Activated CD4-positive, alpha-beta T cell treated with anti-CD3 and anti-CD28 coated beads, Interleukin-10, Interleukin-2, amounts not matched to agents 100 ng/mL and 50 ng/mL, durations not matched to agents 16 hours and 8 hours (primary cell): ENCODE data around the gene EGFR.

Experiments
- DNase-seq: peaks from one replicate; pipeline ENCODE4 v3.0.0-alpha.2; 2020

EGFR gene

GRCh38 chr7:55130395-55131141 is 111.8 kb downstream of the EGFR start:
- peak; percentile 52 for DNase-seq

- no peak for DNase-seq
These were observed 112.5 kb downstream of the EGFR start for GRCh38 chr7:55131142-55131929.

DNA sequence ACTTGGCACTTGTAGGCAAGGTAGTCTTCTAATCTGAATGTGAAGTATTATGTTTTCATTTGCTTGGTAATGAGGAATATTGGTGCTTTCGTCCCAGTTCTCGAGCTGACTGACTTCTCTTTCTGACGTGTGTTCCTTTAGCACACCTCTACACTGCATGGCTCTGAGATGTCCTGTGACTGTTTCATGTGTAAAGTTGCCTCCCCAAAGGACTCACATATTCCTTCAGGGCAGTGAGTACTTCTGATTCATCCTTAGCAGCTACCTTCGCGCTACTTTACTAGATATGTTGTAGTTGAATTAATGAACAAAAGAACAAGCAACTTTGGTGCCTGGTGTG is 113.7 kb downstream of the EGFR start:
- DNase-seq: no peak

DNA sequence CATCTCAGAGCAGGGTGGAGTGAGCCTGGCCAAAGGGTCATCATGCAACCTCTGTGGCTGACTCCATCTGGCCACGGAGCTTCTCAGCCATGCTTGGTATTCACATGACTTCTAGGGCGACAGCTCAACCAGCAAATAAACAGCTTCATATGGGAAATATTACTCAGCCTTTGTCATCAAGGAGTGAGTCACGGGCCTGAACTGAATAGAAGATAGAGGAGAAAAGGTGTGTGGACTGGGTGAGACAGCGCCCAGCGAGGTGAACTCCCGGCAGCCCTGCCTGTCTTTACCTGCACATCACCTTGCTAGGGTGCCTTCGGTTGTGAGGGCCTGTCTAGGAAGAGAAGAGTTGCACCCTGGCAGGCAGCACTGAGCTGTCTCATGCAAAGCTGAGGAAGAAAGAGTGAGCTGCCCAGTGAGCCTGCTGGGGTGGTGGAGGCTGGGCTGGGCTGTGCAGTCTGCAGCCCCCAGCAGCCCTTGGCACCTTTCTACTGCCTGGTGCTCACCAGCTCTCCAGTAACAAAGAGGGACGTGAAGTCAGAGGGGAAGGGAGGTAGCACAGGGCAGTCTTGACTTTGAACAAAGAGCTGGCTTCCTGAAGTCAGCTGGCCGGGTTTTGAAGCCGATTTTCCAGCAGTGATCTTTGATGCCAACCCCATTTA is 114.2 kb downstream of the EGFR start:
- peak; percentile 86 for DNase-seq

GRCh38 chr7:55133630-55134358 is 115.0 kb downstream of the EGFR start:
- DNase-seq: peak; percentile 77

GRCh38 chr7:55134359-55134725 is 115.5 kb downstream of the EGFR start:
- DNase-seq: peak; percentile 70

GRCh38 chr7:55134786-55135185 is 116.0 kb downstream of the EGFR start:
- DNase-seq: no peak

- peak; percentile 36 for DNase-seq
These were observed 116.6 kb downstream of the EGFR start for GRCh38 chr7:55135462-55135861.

DNA sequence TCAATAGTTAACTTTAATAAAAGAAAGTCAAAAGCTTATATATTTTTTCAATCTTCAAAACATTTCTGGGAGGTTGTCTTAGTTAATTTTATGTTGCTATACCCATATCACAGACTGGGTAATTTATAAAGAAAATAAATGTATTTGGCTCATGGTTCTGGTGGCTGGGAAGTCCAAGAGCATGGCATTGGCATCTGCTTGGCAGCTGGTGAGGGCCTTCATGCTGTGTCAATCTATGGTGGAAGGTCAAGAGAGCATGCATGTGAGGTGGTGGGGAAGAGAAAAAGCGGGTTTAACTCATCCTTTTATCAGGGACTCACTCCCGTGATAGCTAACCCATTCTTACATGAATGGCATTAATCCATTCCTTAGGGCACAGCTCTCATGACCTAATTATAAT is 119.8 kb downstream of the EGFR start:
- no peak for DNase-seq

GRCh38 chr7:55140221-55140940 is 121.6 kb downstream of the EGFR start:
- DNase-seq: peak; percentile 40

- DNase-seq: no peak
These were observed 122.1 kb downstream of the EGFR start for GRCh38 chr7:55140941-55141278.

GRCh38 chr7:55142919-55143600 is 124.2 kb downstream of the EGFR start:
- no peak for DNase-seq

DNA sequence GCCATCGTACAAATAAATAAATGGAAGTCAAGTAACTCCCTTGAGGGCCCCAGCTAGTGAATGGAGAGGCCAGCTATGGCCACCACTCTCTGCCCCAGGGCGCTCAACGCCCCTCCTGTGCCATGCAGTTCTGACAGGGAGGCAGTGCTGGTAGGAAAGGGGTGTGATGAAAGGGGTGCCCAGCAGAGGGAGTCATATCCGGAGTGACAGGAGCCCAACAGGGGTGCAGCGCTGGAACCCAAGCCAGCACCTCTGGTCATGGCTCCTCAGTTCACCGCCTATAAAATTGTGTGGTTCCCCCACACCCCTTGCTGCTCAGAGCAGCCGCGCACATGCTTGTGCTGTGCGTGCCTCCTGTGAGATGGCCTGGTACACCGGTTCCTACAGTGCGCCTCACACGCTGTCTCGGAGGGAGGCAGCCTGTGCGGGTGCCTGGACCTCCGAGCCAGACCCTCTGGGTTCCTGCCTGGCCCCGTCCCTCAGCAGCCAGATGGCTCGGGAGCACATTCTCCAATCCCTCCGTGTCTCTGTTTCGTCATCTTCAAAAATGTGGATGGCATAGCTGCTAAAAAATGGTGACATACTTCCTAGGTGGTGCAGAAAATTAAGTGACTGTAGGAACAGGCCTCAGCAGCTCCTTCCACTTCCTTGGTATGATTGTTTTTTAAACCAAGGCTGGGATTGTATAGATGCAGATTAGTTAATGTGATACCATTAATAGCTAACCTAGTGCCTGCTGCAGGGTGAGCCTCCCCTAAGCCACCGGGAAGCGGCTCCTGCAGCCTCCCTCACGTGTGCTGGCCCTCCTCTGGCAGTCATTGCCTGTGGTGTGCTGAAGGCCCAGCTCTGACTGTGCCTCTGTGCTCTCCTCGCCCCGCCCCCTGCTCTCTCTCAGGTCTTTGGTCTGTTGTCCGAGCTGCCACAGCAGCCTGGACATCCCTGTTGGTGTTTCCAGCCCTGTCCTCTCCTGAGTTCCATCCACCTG is 125.8 kb downstream of the EGFR start:
- no peak for DNase-seq

DNA sequence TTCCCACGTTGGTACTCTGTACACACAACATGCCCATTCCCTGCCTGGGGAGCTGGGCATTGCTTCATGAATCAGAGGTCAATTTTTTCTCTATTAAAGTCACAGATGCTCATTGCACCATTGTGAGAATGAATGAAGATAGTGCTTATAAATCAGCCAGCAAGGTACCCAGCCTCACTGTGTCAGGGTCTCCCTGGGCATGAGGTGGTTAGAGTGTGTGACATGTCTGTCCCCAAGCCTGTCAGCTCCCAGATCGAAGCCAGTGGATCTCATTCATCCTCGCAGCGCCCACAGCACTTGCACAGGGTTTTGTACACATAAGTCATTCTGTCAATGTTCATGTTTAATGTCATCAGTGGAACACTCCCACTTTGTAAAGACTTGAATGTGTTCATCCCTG is 126.8 kb downstream of the EGFR start:
- DNase-seq: no peak

DNA sequence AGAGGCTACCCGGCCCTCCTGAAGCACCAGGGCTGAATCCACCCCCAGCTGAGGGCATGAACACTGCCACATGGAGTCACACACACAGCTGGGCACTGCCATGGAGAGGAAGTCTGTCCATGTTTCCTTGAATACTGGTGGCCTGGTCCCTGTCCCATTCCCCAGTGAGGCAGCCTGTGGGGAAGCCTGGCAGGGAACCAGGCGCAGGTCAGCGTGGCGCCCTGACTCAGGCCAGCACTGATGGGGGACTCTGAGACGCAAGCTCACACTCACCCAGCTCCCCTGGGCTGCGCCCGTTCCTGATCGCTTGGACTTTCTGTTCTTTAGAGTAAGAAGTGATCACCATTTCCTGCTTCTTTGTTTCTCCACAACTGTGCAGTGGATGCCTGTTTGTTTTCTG is 128.3 kb downstream of the EGFR start:
- DNase-seq: no peak

DNA sequence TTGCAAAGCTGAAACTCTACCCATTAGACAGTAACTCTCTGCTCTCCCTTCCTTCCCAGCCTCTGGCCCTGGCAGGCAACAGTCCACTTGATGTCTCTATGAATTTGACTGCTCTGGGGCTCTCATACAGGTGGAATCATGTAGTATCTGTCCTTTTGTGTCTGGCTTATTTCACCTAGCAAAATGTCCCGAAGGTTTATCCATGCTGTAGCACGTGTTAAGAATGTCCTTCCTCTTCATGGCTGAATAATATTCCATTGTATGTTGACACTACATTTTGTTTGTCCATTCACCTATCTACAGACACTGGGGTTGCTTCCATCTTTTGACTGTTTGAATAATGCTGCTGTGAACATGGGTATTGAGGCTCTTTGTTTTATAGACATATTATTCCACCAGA is 128.9 kb downstream of the EGFR start:
- no peak for DNase-seq

- no peak for DNase-seq
These were observed 129.8 kb downstream of the EGFR start for GRCh38 chr7:55148571-55148970.

DNA sequence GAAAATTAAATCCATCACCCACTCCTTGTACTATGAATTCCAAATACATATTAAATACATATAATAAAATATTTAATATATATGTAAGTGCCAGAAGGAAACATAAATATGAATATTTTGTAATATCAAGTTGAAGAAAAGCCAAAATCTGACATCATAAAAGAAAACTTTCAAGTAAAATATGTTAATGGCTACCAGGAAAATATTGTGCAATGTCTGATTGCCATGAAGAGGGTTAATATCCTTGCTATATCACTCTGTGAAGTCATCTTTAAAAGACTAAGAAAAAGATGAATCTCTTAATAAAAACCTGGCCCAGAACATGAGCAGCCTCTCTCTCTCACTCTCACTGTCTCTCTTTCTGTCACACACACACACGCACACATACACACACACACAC is 130.2 kb downstream of the EGFR start:
- DNase-seq: no peak

GRCh38 chr7:55150166-55150565 is 131.3 kb downstream of the EGFR start:
- DNase-seq: no peak

DNA sequence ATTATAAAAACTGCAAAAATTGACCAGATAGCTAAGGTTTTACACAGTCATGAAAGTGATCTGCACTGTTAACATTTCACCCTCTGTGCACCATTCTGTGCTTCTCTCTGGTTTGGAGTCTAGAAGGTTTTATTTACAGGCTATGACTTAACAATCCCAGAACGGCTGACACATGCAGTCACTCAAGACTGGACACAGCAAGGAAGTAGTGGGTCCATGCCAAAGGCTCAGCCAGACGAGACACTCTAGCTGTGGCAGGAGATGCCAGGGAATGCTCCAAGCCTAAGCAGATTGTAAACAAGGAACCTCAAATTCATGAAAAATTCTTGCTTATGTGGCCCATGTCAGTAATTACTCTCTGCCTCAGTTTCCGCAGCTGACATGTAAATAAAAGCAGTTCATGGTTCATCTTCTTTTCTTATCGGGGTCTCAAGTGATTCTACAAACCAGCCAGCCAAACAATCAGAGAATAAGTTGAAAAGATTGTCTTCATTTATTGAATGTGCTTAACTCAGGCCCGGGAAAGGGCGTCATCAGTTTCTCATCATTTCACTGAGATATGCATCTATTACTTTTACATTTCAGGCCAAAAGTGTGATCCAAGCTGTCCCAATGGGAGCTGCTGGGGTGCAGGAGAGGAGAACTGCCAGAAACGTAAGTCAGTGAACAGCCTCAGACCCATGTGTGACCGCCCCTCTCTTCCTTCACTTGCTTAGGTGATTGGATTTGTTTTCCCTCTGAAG is 132.1 kb downstream of the EGFR start:
- no peak for DNase-seq
